HG03571 (cell line): ENCODE measurements around the gene LECT2.

ENCODE experiments used
- ATAC-seq: cut with Tn5 transposase; IDR thresholded peaks from one replicate; pipeline ENCODE4 v1.9.1; 2021; ENCODE audit not compliant: unreplicated experiment

Gene LECT2

DNA sequence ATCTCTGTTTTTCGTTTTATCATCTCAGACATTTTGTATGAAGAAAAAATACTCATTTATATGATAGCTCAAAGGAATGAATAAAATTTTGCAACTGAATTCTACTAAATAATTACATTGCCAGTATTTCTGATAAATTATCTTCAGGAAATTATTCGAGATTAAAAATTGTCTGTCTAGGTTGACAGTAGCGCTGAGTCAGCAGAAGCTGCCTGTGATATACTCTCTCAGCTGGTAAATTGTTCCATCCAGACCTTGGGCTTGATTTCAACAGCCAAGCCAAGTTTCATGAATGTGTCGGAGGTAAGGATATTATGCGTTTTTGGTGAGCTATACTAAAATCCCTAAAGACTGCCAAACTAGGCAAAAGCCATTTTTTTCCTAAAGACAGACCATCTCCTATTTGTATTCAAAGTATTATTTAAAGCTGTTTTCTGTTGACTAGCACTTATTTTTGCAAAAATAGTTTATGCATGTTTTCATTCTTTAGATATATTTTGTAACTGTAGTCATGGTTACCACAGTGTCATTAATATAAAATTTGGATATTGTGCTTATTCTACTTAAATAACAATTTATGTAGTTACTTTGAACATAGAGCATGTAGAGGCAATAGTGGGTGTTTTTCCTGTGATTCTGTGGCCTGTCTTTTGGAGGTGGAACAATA lies 17.4 kb downstream of the LECT2 start:
- ATAC-seq, result no peak

DNA sequence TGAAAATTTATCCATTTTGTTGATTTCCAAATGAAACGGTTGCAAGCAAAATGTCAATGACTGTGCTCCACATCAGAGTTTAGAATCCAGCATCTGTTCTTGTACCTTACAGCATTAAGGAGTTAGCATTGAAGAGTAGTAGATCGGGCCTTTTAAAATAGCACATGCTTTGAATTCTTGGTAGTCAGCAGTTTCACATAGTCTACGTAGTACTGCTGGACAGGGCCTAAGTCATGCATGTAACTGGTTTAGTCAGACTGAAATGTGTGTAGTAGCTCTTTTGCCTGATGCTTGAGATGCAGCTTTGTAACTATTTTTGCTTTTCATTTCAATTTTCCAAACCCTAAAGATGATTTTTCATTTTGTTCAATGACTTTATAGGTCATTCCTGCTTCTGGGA lies 19.8 kb downstream of the LECT2 start:
- ATAC-seq, result no peak

DNA sequence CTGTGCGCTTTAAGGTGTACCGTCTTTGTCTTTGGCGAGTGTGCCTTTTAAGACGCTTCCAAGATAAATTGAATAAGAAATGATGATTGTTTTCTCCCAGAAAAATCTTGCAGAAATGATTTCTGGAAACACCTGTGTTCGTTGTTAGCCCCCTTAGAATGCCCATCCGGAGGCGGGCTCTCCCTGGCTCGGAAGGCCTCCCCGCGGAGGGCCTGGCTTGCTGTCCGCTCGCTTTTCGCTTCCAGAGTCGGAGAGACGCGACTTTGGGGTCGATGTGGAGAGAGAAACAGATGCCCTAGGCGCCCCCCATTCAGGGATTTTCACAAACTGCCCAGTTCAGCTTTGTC lies 23.9 kb downstream of the LECT2 start:
- ATAC-seq, result no peak

DNA sequence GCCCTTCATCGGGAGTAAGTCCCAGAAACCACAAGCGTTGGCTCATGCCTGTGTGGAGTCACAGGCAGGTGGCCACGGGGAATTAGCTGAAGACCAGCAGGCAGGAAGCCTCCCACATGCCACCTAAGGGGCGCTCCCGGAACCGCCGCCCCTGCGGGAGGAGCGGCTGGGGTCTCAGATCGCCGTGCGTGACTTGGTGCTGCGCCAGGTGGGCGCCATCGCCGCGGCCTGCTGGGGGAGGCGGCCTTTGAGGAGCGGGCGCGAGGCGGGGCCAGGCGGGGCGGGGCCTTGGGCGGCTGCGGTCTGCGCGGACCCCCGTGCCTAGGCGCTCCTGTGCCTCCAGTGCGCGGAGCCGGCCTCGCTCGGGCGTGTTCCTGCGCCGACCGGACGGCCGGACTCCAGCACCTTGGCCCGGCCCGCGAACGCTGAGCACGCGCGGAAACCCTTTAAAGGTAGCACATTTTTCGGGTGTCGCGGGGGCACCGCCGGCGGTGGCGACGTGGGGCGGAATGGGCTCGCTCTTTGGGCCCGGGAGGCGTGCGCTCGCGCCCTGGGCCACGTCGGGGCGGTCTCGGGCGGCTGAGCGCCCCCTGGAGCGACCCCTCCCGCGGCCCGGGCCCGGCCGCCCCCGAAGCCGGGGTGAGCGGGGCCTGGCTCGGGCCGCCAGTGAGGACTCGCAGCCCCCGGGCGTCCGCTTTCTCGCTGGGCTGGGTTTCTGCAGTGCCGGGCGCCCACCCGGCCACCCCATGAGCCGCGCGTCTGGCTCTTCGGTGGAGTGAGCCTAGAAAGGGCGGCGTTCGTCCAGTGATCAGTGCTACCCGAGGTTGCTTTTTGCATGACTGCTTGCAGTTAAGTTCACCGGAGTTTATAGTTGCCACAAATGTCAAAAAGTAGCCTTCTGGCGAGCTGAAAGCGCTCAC lies 24.5 kb downstream of the LECT2 start:
- ATAC-seq, result no peak

DNA sequence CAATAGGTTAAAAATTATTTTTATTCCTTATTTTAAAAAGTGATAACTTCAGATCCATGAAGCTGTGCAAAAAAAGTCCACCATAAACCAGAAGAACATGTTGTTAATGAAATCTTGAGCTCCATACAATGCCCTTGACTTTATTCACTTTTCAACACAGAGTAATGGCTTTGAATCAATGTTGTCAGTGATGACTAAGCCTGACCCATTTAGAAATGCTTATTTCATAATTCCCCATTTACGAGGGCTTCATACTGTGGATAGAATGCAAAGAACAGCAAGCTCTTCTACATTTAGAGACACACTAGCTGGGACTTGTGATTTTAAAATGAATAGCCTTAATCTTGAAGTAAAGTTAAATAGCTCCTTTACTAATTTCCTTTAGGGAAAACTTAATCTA lies 33.4 kb downstream of the LECT2 start:
- no peak for ATAC-seq

DNA sequence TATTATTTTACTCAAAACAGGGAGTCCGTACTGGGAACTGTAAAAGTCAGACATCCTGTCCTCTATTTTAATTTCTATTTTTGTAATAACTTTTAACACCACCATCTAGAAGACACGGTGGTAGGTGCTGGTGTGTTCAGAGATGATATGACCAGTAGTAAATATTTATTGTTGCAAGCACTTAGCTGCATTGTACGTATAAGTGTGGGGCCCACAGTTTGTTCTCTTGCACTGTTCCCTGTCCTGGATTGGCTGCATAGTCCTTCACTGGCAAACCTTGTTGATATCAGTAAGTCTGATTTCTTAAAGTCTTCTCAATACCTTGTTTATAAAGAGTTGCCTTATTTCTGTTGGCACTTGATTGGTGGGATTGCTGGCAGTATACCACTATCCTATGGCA lies 34.6 kb downstream of the LECT2 start:
- no peak for ATAC-seq

DNA sequence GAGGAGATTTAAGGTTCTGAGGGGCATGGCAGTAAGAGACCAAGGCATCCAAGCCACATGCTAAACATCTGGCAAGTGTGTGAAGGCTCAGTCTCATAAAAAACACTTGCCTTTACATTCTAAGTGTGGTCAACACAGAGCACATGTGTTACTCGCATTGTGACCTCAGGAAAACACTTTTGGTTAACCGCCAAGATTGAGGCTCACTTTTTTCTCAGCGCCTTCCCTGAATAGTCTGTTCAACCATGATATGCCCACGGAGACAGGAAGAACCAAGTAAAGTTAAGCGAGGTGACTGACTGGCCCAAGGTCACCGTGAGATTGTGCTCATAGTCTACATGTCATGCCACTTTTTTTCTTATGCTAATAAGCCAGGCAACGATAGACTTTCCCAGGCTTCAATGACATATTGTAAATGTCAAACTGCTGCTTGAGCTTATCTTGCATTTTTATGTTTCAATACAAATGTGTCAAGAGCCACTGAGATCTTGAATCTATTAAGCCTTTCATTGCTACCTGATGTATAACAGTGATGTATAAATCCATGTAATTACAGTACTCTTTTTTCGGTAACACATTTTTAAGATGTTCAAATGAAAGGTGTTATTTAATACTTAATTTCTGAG lies 38.0 kb downstream of the LECT2 start:
- ATAC-seq, result no peak

DNA sequence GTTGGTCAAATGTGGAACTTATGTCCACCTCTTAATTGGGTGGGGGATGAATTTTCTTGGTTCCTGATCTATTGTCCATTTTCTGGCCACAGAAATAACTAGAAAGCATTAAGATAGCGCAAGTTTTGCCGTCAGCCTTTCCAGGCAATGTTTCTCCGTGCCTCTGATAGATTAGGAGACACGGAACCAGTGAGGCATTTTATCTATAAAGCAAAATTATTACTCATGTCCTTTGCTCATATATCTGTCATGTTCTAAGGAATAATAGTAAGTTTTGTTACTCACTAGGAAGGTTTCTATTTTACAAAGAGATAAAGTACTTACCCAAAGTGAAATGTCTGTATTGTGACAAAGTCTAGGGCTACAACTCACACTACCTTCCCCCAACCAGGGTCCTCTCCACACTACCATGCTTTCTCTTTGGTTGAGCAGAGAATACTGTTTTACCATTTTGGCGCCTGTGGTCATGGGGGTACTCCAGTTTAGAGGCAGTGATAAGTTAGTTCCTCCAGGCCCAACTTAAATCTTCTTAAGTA lies 39.2 kb downstream of the LECT2 start:
- ATAC-seq, result no peak

DNA sequence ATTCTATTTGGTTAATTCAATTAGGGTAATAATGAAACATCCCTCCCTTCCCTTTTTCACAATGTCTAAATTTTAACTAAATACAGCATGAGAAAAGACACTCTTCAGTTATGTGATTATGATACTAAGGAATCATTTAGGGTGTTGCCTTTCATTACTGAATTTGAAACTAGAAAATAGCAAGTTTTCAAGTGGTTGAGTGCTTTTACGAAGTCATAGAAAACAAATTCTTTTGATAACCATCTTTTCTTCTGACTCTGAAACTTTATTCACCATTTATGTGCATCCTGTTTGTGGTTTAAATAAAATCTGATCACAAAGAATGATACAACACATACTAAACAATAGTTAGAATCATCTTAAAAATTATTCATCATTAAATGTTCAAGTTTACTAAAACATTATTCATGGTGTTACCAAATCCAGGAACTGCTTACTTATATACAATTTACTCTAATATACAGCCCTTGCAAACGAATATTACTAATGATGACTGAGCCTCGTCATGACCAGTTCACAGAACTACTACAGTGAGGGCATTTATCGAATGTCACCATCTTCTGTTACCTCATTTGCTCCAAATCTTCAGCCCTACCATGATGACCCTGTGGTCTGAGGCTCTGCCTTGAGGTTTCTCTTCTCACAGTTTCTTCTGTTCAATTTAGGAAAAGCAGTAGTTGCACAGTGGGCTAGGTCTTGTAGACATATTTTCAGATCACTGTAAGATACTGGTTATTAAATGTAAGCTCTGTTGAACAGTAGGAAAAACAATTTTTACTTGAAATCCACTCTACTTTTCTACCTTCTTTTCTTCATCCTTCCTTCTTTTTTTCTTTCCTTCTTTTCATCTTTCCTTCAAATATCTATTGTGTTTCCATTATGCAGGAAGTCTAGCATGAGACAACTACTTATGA lies 40.8 kb downstream of the LECT2 start:
- ATAC-seq, result no peak

DNA sequence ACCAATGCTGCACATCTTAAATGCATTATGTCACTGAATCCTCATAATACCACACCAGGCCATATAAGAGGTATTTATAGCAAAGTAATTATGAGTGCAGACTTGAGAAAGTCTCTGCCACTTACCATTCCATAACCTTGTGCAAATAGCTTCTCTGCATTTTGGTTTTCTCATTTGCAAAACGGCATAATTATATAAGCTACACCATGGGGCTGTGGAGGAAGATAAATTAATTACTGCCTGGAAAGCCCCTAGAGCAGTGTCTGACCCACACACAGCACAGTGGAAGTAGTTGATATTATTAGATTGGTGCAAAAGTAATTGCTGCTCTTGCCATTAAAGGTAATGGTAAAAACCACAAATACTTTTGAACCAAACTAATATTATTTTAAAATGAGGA lies 49.6 kb downstream of the LECT2 start:
- no peak for ATAC-seq

DNA sequence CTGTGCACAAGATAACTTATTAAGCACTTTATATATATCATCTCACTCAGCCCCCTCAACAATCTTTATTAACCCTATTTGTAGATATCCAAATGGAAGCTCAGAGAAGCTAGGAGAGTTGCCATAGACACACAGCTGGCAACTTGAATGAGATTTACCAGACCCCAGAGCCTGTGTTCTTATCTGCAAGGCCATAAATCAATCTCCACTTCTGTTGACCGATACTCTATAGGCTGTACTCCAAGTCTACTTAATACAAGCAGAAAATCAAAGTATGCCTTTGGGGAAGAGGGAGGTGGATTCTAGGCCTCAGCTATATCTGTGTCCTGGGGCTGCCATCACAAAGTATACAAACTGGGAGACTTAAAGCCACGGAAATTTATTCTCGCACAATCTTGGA lies 53.1 kb downstream of the LECT2 start:
- ATAC-seq, result no peak

DNA sequence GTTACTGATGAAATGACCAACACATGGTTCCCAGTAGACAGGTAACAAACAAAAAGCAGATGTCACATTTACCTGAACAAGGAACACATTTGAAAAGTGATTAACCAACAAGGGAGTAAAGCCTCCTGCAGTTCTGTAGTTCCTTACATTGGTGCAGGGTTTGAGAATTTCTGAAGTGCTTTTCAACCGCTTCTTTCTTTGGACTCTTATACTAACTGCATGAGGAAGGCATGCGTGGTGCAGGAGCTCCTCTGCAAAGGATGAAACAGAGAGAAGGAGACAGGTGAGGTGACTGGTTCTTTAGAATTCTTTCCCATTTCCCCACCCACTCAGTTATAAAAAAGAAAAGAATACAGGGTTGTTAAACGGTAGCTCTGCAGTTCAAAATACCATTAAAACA lies 54.5 kb downstream of the LECT2 start:
- no peak for ATAC-seq

DNA sequence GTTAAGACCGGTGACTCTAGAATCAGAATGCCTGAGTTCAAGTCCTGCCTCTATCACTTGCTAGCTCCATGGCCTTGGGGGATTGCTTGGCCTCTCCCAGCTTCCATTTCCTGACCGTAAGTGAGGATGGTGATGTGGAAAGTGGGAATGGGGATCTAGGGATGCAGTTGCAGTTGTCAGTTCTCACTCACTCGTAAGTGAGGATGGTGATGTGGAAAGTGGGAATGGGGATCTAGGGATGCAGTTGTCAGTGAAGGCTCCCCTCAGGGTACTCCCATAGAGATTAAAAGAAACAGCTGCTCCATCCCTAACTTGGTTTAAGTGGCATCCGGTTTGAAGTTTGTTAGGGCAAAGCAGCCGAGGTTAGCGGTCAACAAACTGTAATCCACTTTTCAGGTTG lies 56.1 kb downstream of the LECT2 start:
- no peak for ATAC-seq
